HFF-Myc (cell line): ENCODE results near the gene DOCK11.

ENCODE experiments used
- DNase-seq: peaks from one replicate; pipeline ENCODE4 v3.0.0-alpha.2; 2011; ENCODE audit warnings: low read depth; ENCODE audit errors: extremely low read depth
- H3K4me3 ChIP-seq: replicated peaks from 2 replicates; pipeline ENCODE4 v1.5.1; 2011; ENCODE audit warnings: low read depth, mild to moderate bottlenecking, control low read depth, low read length
- CTCF ChIP-seq: IDR thresholded peaks from 2 replicates; pipeline ENCODE4 v1.5.1; 2012; ENCODE audit warnings: mild to moderate bottlenecking, low read depth, low read length, control low read depth; ENCODE audit errors: missing control alignments

DOCK11 gene

GRCh38 chrX:118615141-118615540, 119.5 kb downstream of the DOCK11 start:
- H3K4me3 ChIP-seq: no peak overlapping the region
- no peak for TF ChIP-seq CTCF
- DNase-seq: no peak

GRCh38 chrX:118621081-118621759, 125.6 kb downstream of the DOCK11 start:
- no peak overlapping the region for H3K4me3 ChIP-seq
- DNase-seq: no peak
- TF ChIP-seq CTCF: no peak

- TF ChIP-seq CTCF: no peak
- no peak overlapping the region for H3K4me3 ChIP-seq
- no peak for DNase-seq
Measured at GRCh38 chrX:118623062-118623461, 127.4 kb downstream of the DOCK11 start.

- no peak for DNase-seq
- no peak for TF ChIP-seq CTCF
- H3K4me3 ChIP-seq: no peak overlapping the region
Measured at GRCh38 chrX:118626346-118626745, 130.7 kb downstream of the DOCK11 start.

- DNase-seq: no peak
- peak; percentile 21 for TF ChIP-seq CTCF
- no peak overlapping the region for H3K4me3 ChIP-seq
Measured at GRCh38 chrX:118627084-118627758, 131.6 kb downstream of the DOCK11 start.

GRCh38 chrX:118630848-118631247, 135.2 kb downstream of the DOCK11 start:
- no peak overlapping the region for H3K4me3 ChIP-seq
- TF ChIP-seq CTCF: no peak
- DNase-seq: no peak
